IPS-11a (cell line): ENCODE measurements around the gene CEL.

Experiments
- H3K4me3 ChIP-seq: one replicate; pipeline ENCODE4 v1.5.1; 2013; ENCODE audit warnings: low read depth, low read length, control low read depth

The CEL gene

GRCh38 chr9:133101356-133102189 lies 39.8 kb downstream of the CEL start:
- no peak overlapping the region for H3K4me3 ChIP-seq

DNA sequence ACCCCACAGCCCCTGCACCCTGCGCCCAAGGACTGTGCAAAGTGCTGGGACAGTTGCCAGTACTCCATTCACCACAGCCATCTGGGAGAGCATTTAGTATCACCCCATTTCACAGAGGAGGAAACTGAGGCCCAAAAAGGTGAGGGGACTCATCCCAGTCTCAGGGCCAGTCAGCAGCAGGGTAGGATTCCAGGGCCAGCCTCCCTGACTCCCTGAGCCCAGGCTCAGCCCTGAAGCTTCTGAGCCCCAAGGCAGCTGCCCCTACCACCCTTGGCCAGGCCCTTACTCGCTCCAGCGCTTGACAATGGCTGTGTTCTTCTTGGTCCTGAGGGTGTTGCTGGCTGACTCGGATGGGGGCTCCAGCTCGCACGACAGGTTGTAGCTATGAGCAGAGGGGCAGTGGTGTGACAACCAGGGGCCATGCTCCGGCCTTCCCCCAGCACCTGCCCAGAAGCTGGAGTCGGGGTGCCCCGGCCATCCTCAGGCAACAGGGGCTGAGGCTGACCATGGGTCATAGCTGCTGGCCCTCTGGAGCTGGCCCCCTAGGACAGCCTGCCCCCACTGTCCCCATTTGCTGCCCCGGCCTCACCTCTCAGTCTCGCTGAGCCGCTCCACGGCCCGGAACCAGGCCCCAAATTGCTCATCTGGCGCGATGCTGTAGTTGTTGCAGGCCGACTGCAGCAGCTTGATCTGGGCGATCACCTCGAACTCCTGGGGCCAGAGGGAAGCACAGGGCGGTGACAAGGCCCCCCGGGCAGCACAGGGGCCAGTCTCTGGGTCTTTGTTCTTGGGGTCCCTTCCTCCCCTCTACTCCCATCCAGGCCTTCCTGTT lies 40.6 kb downstream of the CEL start:
- H3K4me3 ChIP-seq = no peak overlapping the region

- no peak overlapping the region for H3K4me3 ChIP-seq
These were observed 41.6 kb downstream of the CEL start for GRCh38 chr9:133103183-133103986.

DNA sequence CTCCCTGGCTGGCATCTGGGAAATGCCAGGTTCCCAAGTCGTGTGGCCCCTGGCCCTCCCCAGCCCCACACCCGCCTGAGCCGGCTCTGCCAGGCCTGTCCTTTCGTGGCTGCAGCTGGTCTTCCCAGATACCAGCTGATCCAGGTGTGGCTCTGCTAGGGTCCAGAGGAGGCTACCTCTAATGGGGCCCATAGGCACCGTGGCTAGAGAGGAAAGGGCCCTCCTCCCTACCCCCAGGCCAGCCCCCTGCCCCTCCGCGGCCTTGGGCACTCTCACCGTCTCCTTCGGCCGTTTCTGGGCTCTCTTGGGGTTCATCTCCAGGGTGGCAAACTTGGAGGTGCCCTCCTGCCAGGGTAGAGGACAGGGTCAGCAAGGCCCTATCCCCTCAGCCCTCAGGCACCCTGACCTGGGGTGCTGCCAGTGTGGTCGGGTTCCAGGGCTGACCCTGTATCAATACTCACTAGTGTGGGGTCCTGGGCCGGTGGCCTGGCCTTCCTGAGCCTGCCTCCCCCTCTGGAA lies 42.3 kb downstream of the CEL start:
- no peak overlapping the region for H3K4me3 ChIP-seq

DNA sequence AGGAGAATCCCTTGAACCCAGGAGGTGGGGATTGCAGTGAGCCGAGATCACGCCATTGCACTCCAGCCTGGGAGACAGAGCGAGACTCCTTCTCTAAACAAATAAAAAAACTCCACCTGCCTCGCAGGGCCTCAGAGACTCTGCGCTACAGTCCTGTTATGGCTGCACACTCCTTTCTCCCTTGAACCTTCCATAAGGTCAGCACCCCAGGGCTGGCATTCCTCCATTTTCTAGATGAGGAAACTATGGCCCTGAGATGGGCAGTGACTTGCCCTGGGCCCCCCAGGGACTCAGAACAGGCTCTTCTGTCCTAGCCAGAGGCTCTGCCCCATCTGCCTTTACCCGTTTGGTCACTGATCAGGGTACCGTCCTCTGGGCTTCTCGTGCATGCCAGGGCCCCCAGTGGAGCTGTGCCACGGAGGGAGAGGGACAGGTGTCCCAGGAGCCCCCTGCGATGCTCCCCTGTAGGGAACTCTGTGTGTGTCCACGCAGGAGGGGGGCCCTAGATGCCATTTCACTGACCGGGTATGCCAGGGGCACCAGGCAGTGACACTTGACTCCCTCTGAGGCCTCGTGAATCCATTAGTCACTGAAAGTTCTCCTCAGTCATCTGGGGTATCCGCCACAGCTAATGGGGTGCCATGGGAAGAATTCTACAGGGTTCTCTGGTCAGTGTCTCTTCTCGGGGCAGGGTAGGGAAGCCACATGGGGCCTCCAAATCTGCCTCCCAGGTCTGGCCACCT lies 43.1 kb downstream of the CEL start:
- no peak overlapping the region for H3K4me3 ChIP-seq

GRCh38 chr9:133105461-133105770 lies 43.6 kb downstream of the CEL start:
- no peak overlapping the region for H3K4me3 ChIP-seq

GRCh38 chr9:133106511-133107244 lies 44.9 kb downstream of the CEL start:
- H3K4me3 ChIP-seq = no peak overlapping the region

DNA sequence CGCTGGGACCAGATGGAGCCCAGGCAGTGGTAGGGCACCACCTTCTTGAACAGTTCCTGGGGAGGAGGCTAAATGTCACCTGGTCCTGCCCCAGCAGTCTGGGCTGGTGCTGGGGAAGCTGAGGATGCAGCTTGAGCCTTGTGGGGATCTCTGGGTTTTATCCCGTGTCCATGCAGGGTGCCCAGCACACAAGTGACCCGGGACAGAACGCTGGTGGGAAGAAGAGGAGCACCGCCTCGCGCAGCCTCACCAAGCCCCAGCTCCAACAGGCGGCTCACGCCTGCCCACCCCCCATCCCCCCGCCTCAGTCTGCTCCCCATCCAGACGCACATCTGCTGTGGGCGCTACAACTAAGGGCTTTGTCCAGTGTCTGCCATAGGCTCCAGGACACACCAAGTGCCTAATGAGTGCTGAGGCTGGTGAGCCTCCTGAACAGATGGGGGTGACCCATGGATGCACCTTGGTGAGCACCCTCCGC lies 45.5 kb downstream of the CEL start:
- H3K4me3 ChIP-seq = no peak overlapping the region

DNA sequence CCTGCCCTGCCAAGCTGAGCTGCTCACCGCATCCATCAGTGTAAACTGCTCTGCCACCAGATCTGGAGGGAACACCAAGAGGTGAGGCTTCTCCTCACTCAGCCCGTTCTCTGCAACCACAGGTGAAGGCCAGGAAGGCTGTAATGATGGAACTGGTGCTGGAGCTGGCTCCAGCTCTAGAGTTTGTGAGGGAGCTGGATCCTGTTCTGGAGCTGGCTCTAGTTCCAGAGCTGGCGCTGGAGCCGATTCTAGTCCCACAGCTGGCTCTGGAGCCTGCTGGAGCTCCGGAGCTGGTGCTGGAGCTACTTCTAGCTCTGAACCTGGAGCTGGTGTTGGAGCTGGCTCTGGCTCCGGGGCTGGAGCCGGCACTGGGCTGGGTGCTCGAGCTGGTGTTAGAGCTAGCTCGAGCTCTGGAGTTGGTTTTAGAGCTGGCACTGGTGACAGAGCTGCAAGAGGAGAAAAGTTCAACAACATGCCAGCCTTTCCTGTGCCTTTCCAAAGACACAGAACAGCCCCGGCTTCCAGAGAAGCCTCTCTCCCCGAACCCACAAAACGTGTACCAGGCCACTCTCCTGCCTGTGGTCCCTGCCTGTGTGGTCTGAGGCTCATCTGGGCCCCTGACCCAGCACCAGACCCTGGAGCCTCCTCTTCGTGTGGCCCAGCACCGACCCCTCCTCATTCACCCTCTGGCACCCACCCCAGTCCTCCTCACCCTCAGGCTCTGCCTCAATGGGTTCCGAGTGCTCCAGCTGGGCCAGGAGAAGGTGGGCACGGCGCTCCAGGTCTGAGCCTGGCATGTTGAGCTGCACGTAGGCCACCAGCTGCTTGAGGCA lies 46.4 kb downstream of the CEL start:
- no peak overlapping the region for H3K4me3 ChIP-seq

- no peak overlapping the region for H3K4me3 ChIP-seq
These were observed 47.2 kb downstream of the CEL start for GRCh38 chr9:133108794-133109641.

- no peak overlapping the region for H3K4me3 ChIP-seq
These were observed 48.3 kb downstream of the CEL start for GRCh38 chr9:133109931-133110650.

GRCh38 chr9:133111808-133112662 lies 50.3 kb downstream of the CEL start:
- H3K4me3 ChIP-seq = no peak overlapping the region

- no peak overlapping the region for H3K4me3 ChIP-seq
These were observed 50.9 kb downstream of the CEL start for GRCh38 chr9:133112663-133113026.

DNA sequence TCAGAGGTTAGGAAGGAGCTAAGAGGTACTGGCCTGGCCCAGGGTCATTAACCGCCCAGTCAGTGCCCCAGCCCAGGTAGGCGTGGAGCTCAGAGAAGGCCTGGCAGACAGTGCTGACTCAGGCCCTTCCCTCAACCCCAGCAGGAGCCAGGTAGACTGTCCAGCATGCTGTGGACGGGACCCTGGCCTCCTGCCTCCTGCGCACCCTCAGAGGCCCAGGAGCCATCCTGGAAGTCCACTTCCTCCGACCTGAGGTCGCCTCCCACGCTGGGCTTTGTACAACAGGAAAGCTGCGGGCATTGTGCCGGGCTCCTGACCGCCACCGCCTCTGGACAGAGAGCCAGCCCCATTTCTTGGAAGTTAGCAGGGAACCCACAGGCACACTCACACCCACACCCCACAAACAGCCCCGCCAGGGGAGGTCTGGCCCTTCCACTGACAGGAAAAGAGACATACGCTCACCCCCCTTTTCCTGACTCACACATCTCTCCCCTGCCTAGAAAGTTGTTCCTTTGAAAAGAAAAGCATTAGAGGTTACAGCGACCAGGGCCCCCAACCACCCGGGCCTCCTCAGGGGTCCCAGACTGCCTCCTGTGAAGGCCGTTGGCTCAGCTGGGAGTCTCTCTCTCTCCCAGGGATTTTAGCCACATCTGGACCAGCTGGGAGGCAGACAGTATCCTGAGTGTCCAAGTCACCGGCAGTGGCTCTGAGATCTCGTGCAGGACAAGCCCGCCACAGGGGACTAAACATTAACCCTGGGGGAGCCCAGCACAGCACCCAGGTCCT lies 51.6 kb downstream of the CEL start:
- no peak overlapping the region for H3K4me3 ChIP-seq

GRCh38 chr9:133113949-133114885 lies 52.4 kb downstream of the CEL start:
- H3K4me3 ChIP-seq = no peak overlapping the region
